ENCODE data around the gene ADRA1B. TPM values are rescaled to one million over a fixed set of nuclear protein-coding genes. Genes with fewer than 3 reads are reported as not detected.
"Not testable (repeated sequence)": the region's sequence is repeated elsewhere in the genome, so short reads cannot be mapped to it uniquely, and the experiment has no call there.

The ADRA1B gene
- total RNA-seq, 1 experiment from 2014 or later, result not detected

DNA sequence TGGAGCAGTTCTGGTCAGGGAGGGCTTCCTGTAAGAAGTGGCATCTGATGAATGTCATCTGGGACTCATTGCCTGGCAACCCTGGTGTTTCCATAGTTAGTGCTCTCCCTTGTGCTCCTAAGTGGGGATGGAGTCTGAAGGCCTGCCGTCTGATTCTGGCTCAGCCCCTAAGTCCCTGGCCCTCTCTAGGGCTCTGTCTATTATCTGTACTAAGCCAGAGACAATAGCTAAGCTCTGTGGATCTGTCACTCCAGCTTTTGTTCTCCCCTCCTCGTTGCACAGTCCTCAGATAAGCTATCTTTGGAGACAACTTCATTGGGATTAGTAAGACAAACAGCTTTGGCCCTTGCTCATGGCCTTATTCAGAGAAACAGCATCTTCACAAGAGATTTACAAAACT is 62.1 kb downstream of the ADRA1B start:
- H3K27me3 ChIP-seq, result no peaks in the 10 kb centered on the region
- 0 out of 2 replicates have a peak, but pooled peaks cover 4% of the 10 kb centered on the region for H3K4me1 ChIP-seq
- no peak overlapping the region for H3K27ac ChIP-seq
- H3K4me3 ChIP-seq, result no peak overlapping the region
- H3K9me3 ChIP-seq (replicated peaks), result no peaks in the 10 kb centered on the region
- H3K36me3 ChIP-seq, result no peaks in the 10 kb centered on the region
- DNase-seq, result no peak

DNA sequence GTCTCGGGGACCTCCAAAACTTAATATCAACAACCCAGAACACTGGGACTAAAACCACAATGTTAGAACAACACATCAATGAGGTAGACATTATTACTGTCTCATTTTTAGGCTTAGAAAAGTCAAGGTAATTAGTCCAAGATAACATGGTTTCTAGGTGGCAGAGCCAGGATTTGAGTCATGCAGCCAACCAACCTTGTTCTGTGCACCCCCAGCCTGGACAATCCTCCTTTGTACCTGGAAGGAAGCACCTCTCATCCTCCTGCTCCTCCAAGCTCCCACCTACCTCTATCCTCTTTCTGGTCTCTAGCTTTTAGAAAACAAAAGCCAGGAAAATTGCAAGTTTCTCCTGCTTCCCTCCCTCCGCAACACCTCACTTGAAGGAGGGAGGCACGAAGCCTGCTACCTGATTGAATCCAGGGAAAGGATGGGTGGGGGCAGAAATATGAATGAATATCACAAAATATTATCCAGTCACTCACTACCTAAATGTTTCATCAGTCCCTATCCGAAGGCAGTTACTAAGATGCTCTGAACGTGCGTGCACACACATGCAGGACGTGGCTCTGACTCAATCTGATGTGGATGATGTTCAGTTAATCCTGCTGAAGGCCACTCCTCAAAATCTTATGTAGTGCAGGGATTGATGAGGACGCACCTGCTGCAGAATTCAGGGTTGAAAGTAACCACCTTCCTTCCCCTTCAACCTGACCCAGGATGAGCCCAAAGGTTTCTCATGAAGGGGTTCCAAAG is 66.3 kb downstream of the ADRA1B start:
- no peaks in the 10 kb centered on the region for H3K36me3 ChIP-seq
- no peak for DNase-seq
- peaks cover 16% of the 10 kb centered on the region; the same call in 1 of the 2 replicates for H3K27me3 ChIP-seq
- H3K4me1 ChIP-seq, result no peaks in the 10 kb centered on the region
- no peak overlapping the region for H3K4me3 ChIP-seq
- no peak overlapping the region for H3K27ac ChIP-seq
- no peaks in the 10 kb centered on the region for H3K9me3 ChIP-seq (replicated peaks)

DNA sequence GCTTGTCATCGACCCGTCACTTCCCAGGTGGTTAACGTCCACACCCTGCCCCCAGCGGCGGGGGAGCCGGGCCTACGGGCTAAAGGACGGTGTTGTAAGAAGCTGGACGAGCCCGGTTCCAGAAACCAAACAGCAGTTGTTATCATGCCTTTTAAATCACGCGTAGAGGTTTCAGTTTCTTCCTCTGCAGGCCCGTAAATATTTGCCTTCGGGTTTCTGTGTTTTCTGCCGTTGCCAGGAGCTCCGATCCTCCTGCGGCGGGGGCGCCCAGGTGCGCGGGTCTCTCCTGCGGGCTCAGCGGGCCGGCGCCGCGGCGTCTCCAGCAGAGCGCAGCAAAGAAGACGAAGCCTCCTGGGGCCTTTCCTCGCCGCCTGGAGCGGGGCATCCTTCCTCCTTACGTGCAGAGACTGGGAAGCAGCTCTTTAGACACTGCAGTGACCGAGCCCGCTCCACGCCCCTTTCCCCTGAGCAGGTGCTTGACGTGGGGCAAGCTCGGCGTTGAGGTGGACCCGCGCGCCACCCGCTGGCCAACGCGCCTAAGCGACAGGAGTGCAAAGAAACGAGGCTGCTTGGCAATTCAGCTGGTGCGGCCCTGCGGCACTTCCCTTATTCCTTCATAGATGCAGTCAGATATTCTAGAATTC is 70.9 kb downstream of the ADRA1B start:
- no peaks in the 10 kb centered on the region for H3K36me3 ChIP-seq
- no peaks in the 10 kb centered on the region for H3K9me3 ChIP-seq (replicated peaks)
- H3K27ac ChIP-seq, result no peak overlapping the region
- no peak overlapping the region for H3K4me3 ChIP-seq
- DNase-seq, result peak; percentile 47 to 57
- H3K27me3 ChIP-seq, result peaks cover 31% of the 10 kb centered on the region; the same call in 1 of the 2 replicates
- no peaks in the 10 kb centered on the region for H3K4me1 ChIP-seq

DNA sequence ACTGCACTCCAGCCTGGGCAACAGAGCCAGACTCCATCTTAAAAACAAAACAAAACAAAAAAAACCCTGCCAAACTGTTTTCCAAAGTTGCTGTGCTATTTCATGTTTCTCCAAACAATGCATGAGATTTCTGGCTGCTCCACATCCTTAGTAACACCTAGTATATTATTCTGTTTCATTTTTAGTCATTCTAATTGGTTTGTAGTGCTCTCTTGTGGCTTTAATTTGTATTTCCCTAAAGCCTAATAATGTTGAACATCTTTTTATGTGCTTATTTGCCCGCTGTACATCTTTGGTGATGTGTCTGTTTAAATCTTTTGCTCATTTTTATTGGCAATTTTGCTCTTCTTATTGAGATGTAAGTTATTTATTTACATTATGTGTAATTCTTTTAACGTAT is 74.2 kb downstream of the ADRA1B start:
- H3K36me3 ChIP-seq, result no peaks in the 10 kb centered on the region
- H3K4me1 ChIP-seq, result no peaks in the 10 kb centered on the region
- no peak overlapping the region for H3K4me3 ChIP-seq
- no peaks in the 10 kb centered on the region; the same call in 1 of the 2 replicates for H3K9me3 ChIP-seq (replicated peaks)
- peaks cover 31% of the 10 kb centered on the region; the same call in 1 of the 2 replicates for H3K27me3 ChIP-seq
- DNase-seq, result peak in 1 of 2 experiments; percentile 11
- no peak overlapping the region for H3K27ac ChIP-seq

DNA sequence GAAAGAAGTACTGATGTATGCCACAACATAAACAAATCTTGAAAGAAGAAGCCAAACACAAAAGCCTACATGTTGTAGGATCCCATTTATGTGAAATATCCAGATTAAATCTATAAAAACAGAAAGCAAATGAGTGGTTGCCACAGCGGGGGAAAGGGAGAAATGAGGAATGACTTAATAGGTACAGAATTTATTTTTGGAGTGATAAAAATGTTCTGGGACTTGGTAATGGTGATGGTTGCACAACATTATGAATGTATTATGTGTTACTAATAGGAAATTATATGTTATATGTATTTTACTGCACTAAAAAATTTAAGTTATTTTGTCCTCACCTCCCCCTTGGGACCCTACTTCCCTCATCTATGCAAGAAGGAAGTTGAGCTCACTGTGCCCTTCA is 76.3 kb downstream of the ADRA1B start:
- H3K27ac ChIP-seq, result no peak overlapping the region
- DNase-seq, result no peak
- H3K4me1 ChIP-seq, result no peaks in the 10 kb centered on the region
- peaks cover 15% of the 10 kb centered on the region; the same call in 1 of the 2 replicates for H3K27me3 ChIP-seq
- no peaks in the 10 kb centered on the region; the same call in 1 of the 2 replicates for H3K9me3 ChIP-seq (replicated peaks)
- no peak overlapping the region for H3K4me3 ChIP-seq
- H3K36me3 ChIP-seq, result no peaks in the 10 kb centered on the region

DNA sequence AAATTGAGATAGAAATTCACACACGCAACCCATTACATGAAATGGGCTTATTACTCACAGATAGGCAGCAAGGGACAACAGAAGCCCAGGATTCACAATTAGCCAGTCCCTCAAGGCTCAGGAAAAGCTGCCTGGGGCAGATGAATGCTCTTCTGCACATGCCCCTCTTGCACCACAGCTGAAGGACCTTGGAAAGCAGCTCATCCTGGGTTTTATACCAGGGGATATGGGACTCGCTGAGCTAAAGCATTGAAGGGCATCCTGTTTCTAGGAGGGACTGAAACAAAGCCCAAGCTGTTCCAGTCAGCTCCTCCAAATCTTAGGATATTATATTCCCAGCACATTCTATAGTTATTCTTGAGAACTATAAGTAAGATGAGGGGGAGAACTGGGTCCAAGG is 76.9 kb downstream of the ADRA1B start:
- no peak overlapping the region for H3K27ac ChIP-seq
- H3K4me1 ChIP-seq, result no peaks in the 10 kb centered on the region
- DNase-seq, result no peak
- no peaks in the 10 kb centered on the region; the same call in 1 of the 2 replicates for H3K9me3 ChIP-seq (replicated peaks)
- peaks cover 16% of the 10 kb centered on the region; the same call in 1 of the 2 replicates for H3K27me3 ChIP-seq
- no peaks in the 10 kb centered on the region for H3K36me3 ChIP-seq
- H3K4me3 ChIP-seq, result no peak overlapping the region

DNA sequence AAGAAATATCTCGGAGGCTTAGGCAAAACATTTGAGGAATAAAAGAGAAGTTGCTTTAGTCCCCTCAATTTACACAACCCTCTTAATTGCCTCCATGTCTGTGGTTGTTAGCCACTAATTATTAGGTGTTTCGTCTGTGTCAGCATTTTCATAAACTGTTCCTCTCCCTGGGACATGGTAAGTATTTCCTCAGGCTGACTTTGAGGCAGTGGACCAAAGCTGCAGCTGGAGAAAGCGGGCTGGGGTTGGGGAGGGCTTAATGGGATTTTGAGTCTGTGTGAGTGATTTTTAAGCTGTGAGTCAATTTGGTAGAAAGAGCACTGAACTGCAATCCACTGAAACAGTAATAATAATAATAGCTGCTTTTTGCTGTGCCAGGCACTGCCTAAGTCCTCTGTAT is 79.6 kb downstream of the ADRA1B start:
- no peaks in the 10 kb centered on the region for H3K4me1 ChIP-seq
- no peak overlapping the region for H3K4me3 ChIP-seq
- H3K27ac ChIP-seq, result no peak overlapping the region
- DNase-seq, result no peak
- peaks cover 15% of the 10 kb centered on the region for H3K27me3 ChIP-seq
- H3K9me3 ChIP-seq (replicated peaks), result peaks cover 2% of the 10 kb centered on the region; the same call in 1 of the 2 replicates
- no peaks in the 10 kb centered on the region for H3K36me3 ChIP-seq

DNA sequence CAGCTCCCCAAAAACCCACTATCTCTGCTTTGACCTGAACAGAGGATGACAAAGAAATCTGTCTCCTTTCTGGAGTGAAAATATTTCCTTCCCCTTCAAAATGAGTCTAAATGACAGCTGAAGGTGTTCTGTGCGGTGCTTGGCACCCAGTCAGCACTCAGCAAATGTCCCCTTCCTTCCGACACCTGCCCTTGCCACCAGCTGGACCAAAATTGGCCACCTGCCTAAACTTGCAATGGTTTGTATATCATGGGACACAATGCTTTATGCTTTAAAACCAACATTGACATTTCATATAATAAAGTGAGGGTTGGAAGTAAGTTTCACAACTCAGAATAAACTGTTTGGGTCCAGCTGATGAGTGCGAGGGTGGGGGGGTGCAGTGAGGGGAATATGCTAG is 85.2 kb downstream of the ADRA1B start:
- Histone ChIP-seq H3K36me3 (no peaks in the 10 kb centered on the region), H3K9me3 (replicated peaks) (0 out of 2 replicates have a peak, but pooled peaks cover 2% of the 10 kb centered on the region), H3K4me3 (no peak overlapping the region), H3K27me3 (peaks cover 15% of the 10 kb centered on the region), H3K27ac (no peak overlapping the region), H3K4me1 (peaks cover 3% of the 10 kb centered on the region; the same call in 1 of the 2 replicates)
- peak in 1 of 2 experiments; percentile 34 for DNase-seq

DNA sequence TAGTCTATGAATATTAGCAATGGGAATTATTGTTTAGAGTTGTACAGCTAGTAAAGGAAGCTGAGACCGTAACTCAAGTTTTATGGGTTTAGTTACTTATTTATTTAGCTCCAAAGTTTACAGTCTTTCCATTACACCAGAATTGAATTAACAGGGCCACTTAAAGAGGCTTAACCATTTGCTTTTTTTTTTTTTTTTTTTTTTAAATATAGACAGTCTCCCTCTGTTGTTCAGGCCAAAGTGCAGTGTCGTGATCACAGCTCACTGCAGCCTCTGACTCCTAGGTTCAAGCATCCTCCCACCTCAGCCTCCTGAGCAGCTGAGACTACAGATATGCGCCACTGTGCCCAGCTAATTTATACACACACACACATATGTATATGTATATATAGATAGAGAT is 91.2 kb downstream of the ADRA1B start:
- Histone ChIP-seq H3K4me3 (no peak overlapping the region), H3K27me3 (no peaks in the 10 kb centered on the region), H3K27ac (no peak overlapping the region), H3K4me1 (no peaks in the 10 kb centered on the region; the same call in 1 of the 2 replicates), H3K9me3 (replicated peaks) (no peaks in the 10 kb centered on the region), H3K36me3 (no peaks in the 10 kb centered on the region; the same call in 1 of the 2 replicates)
- DNase-seq, result no peak

DNA sequence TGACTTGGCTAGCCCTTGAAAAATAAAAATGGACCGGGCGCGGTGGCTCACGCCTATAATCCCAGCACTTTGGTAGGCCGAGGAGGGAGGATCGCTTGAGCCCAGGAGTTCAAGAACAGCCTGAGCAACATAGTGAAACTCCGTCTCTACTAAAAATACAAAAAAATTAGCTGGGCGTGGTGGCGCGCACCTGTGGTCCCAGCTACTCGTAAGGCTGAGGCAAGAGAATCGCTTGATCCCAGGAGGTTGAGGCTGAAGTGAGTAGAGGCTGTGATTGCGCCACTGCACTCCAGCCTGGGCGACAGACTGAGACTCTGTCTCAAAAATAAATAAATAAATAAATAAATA is 92.2 kb downstream of the ADRA1B start:
- not testable (repeated sequence) for H3K4me1 ChIP-seq; DNase-seq; H3K27me3 ChIP-seq; H3K9me3 ChIP-seq (replicated peaks); H3K27ac ChIP-seq; H3K36me3 ChIP-seq
- peak overlapping the region; percentile 81 for H3K4me3 ChIP-seq

DNA sequence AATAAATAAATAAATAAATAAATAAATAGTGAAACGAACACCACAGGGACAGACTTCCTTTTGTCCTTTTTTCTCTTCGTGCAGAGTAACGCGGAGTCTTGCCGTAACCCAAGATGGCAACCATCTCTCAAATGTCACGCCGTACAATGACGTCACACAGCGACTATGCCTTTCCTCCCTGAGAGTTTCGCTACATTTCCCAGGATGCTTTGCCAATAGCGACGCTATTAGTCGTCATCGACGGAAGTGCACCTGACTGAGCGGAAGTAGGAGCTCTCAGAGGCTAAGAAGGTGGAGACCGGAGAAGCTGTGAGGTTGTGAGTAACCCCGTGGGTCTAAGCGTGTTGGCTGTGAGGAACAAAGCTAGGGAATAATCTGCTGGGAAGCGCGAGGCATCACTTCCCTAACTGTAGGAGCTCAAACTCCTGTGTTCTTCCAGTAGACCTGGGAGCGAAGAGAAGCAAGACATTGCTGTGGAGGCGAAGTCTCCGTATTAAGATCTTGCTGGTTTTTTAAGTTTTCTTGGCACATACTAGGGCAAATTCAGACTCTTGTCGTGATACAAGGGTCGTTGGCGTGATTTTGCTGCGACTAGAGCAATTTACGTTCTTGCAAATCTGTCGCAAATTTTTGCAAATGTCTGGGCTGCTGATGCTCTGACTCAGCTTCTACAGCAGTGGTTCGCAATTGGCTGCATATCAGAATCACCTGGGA is 92.8 kb downstream of the ADRA1B start, which contains the start of gene TTC1:
Gene TTC1 (plus strand): TSS at position 263 of the 714 bp plus-strand sequence. CDS start 1,390 bp downstream, outside the sequence.
- Histone ChIP-seq H3K36me3 (peaks cover 6% of the 10 kb centered on the region; the same call in 1 of the 2 replicates), H3K4me3 (peak within 1 kb of the TSS; percentile 81), H3K27me3 (no peaks in the 10 kb centered on the region), H3K4me1 (no peaks in the 10 kb centered on the region; the same call in 1 of the 2 replicates), H3K27ac (peak within 1 kb of the TSS; percentile 32; the same call in 1 of the 2 replicates), H3K9me3 (replicated peaks) (no peaks in the 10 kb centered on the region)
- DNase-seq, result peak; percentile 95 to 99

DNA sequence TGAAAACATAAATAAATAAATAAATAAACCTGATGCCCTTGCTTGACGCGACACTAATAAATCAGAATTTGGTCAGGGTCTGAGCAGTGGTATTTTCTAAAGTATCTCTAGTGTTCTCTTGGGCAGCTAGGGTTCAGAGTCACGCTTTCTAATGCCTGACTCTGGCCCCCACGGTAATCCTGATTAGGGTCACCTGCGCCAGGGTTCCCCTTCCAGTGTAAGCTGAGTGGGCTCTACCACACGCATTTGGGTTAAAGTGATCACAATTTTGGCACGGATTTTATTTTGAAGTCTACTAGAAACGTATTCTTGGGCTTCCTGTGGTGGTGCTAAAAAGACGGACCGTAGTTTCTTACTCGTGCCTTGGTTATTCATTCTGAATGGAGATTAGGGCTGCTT is 93.3 kb downstream of the ADRA1B start:
- no peak for DNase-seq
- Histone ChIP-seq H3K27me3 (no peaks in the 10 kb centered on the region), H3K4me1 (no peaks in the 10 kb centered on the region; the same call in 1 of the 2 replicates), H3K4me3 (peak overlapping the region; percentile 81), H3K27ac (no peak overlapping the region; the same call in 1 of the 2 replicates), H3K9me3 (replicated peaks) (no peaks in the 10 kb centered on the region), H3K36me3 (peaks cover 9% of the 10 kb centered on the region; the same call in 1 of the 2 replicates)

DNA sequence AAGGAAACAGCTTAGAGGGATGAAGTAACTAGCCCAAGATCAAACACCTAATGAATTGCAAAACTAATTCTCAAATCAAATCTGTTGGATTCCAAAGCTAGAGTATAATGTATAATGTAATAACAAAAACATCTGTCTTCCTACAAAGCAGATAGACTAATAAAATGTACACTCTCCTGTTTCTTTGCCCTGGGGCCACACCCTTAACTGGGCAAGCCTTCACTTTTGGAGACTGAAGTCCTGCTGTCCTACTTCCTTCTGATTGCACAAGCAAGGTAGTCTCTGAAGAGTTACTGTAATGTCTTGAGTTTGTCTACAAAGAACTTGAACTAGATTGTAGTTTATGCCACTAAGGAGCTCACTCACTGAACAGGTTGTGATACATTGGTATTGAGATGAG is 95.2 kb downstream of the ADRA1B start:
- Histone ChIP-seq H3K9me3 (replicated peaks) (no peaks in the 10 kb centered on the region), H3K36me3 (peaks cover 18% of the 10 kb centered on the region)
- no peak for DNase-seq

DNA sequence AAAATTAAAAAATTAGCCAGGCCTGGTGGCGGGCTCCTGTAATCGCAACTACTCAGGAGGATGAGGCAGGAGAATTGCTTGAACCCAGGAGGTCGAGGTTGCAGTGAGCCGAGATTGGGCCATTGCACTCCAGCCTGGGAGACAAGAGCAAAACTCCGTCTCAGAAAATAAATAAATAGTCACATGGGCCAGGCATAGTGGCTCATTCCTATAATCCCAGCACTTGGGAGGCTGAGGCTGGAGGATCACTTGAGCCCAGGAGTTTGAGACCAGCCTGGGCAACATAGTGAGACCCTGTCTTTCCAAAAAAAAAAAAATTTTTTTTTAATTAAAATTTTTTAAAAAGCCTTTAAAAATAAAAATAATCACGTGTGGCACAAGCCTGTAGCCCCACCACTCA is 97.9 kb downstream of the ADRA1B start:
- H3K27me3 ChIP-seq; DNase-seq; H3K4me3 ChIP-seq; H3K9me3 ChIP-seq (replicated peaks); H3K27ac ChIP-seq; H3K4me1 ChIP-seq: not testable (repeated sequence)
- peaks cover 18% of the 10 kb centered on the region for H3K36me3 ChIP-seq

More for the DNA sequence above, 95.2 kb downstream of the ADRA1B start:
- H3K27ac ChIP-seq, result no peak overlapping the region
- H3K4me3 ChIP-seq, result no peak overlapping the region
- H3K4me1 ChIP-seq, result no peaks in the 10 kb centered on the region; the same call in 1 of the 2 replicates
- H3K27me3 ChIP-seq, result no peaks in the 10 kb centered on the region

Data from SJCRH30 (cell line).